Measurements from ENCODE around the gene TNS2. TPM values are rescaled to one million over a fixed set of nuclear protein-coding genes. Genes with fewer than 3 reads are reported as not detected.

Gene TNS2
- total RNA-seq, 2 donors from 2014 or later = 1.5 to 2.6 TPM

DNA sequence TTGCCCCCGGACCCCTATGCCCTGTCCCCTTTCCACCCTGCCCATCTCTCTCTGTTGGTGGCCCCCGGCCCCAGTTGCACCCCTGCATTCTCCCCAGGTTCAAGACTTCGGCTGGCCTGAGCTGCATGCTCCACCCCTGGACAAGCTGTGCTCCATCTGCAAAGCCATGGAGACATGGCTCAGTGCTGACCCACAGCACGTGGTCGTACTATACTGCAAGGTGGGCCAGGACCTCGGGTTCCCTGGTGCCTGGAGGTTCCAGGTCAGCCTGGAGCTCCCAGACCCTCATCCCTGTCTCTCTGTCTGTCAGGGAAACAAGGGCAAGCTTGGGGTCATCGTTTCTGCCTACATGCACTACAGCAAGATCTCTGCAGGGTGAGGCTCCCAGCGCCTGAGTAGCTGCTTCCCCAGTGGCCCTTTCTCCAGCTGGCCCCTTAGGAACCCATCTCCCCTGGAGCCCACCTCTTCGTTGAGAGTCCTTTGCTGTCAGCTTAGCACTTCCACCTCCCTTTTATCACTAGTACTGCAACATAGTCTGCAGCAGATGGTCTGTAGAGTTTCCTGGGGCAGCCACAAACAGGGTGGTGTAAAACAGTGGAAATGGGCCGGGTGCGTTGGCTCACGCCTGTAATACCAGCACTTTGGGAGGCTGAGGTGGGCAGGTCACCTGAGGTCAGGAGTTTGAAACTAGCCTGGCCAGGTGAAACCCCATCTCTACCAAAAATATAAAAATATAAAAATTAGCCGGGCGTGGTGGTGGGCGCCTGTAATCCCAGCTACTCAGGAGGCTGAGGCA is 5.8 kb downstream of the TNS2 start:
- Mint-ChIP-seq H3K9me3 (no peaks in the 10 kb centered on the region), H3K4me1 (ENCODE audit: low read depth) (peaks cover 16% of the 10 kb centered on the region), H3K36me3 (ENCODE audit: insufficient read depth in 2 of 2) (no peaks in the 10 kb centered on the region), H3K4me3 (peak overlapping the region; percentile 7 to 19), H3K27me3 (ENCODE audit: low read depth) (no peaks in the 10 kb centered on the region), H3K27ac (no peak overlapping the region)
- ATAC-seq (replicated peaks in 1 of 2) = no peak
- DNase-seq = no peak

DNA sequence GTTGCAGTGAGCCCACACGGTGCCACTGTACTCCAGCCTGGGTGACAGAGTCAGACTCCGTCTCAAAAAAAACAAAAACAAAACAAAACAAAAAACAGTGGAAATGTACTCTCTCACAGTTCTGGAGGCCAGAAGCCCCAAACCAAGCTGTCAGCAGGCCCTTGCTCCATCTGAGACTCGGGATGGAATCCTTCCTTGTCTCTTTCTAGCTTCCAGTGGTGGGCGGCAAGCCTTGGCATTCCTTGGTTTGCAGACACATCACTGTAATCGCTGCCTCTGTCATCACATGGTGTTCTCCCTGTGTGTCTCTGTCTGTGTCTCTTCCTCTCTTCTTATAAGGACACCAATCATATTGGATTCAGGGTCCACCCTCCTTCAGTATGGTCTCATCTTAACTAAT is 6.4 kb downstream of the TNS2 start:
- Mint-ChIP-seq H3K27ac (no peak overlapping the region), H3K4me1 (ENCODE audit: low read depth) (peaks cover 13% of the 10 kb centered on the region), H3K27me3 (ENCODE audit: low read depth) (no peaks in the 10 kb centered on the region), H3K36me3 (ENCODE audit: insufficient read depth in 2 of 2) (no peaks in the 10 kb centered on the region), H3K4me3 (no peak overlapping the region), H3K9me3 (no peaks in the 10 kb centered on the region)
- ATAC-seq (replicated peaks in 1 of 2) = no peak
- no peak for DNase-seq

GRCh38 chr12:53056901-53057300 is 7.0 kb downstream of the TNS2 start:
- peaks cover 12% of the 10 kb centered on the region for H3K4me1 Mint-ChIP-seq (ENCODE audit: low read depth)
- no peak overlapping the region for H3K4me3 Mint-ChIP-seq
- no peaks in the 10 kb centered on the region for H3K27me3 Mint-ChIP-seq (ENCODE audit: low read depth)
- no peak for DNase-seq
- no peak overlapping the region for H3K27ac Mint-ChIP-seq
- no peaks in the 10 kb centered on the region for H3K9me3 Mint-ChIP-seq
- ATAC-seq (replicated peaks in 1 of 2) = no peak
- no peaks in the 10 kb centered on the region for H3K36me3 Mint-ChIP-seq (ENCODE audit: insufficient read depth in 2 of 2)

GRCh38 chr12:53057816-53058500 is 8.1 kb downstream of the TNS2 start:
- Mint-ChIP-seq H3K27ac (no peak overlapping the region), H3K9me3 (no peaks in the 10 kb centered on the region), H3K27me3 (ENCODE audit: low read depth) (no peaks in the 10 kb centered on the region), H3K36me3 (ENCODE audit: insufficient read depth in 2 of 2) (no peaks in the 10 kb centered on the region), H3K4me3 (no peak overlapping the region), H3K4me1 (ENCODE audit: low read depth) (peaks cover 12% of the 10 kb centered on the region)
- ATAC-seq (replicated peaks in 1 of 2) = no peak
- DNase-seq = no peak

- H3K4me1 Mint-ChIP-seq (ENCODE audit: low read depth) = peaks cover 6% of the 10 kb centered on the region
- H3K9me3 Mint-ChIP-seq = no peaks in the 10 kb centered on the region
- H3K4me3 Mint-ChIP-seq = no peak overlapping the region
- DNase-seq (no peak), ATAC-seq (replicated peaks in 1 of 2) (no peak)
- H3K27ac Mint-ChIP-seq = no peak overlapping the region
- H3K27me3 Mint-ChIP-seq (ENCODE audit: low read depth) = no peaks in the 10 kb centered on the region
- no peaks in the 10 kb centered on the region for H3K36me3 Mint-ChIP-seq (ENCODE audit: insufficient read depth in 2 of 2)
Observed at GRCh38 chr12:53058674-53059433, 9.0 kb downstream of the TNS2 start.

DNA sequence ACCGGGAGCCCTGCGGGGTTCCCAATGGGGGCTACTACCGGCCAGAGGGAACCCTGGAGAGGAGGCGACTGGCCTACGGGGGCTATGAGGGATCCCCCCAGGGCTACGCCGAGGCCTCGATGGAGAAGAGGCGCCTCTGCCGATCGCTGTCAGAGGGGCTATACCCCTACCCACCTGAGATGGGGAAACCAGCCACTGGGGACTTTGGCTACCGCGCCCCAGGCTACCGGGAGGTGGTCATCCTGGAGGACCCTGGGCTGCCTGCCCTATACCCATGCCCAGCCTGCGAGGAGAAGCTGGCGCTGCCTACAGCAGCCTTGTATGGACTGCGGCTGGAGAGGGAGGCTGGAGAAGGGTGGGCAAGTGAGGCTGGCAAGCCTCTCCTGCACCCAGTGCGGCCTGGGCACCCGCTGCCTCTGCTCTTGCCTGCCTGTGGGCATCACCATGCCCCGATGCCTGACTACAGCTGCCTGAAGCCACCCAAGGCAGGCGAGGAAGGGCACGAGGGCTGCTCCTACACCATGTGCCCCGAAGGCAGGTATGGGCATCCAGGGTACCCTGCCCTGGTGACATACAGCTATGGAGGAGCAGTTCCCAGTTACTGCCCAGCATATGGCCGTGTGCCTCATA is 9.7 kb downstream of the TNS2 start:
- Mint-ChIP-seq H3K4me1 (ENCODE audit: low read depth) (no peaks in the 10 kb centered on the region), H3K36me3 (ENCODE audit: insufficient read depth in 2 of 2) (no peaks in the 10 kb centered on the region), H3K9me3 (no peaks in the 10 kb centered on the region), H3K27me3 (ENCODE audit: low read depth) (no peaks in the 10 kb centered on the region), H3K27ac (no peak overlapping the region), H3K4me3 (no peak overlapping the region)
- no peak for ATAC-seq (replicated peaks in 1 of 2)
- DNase-seq = no peak

DNA sequence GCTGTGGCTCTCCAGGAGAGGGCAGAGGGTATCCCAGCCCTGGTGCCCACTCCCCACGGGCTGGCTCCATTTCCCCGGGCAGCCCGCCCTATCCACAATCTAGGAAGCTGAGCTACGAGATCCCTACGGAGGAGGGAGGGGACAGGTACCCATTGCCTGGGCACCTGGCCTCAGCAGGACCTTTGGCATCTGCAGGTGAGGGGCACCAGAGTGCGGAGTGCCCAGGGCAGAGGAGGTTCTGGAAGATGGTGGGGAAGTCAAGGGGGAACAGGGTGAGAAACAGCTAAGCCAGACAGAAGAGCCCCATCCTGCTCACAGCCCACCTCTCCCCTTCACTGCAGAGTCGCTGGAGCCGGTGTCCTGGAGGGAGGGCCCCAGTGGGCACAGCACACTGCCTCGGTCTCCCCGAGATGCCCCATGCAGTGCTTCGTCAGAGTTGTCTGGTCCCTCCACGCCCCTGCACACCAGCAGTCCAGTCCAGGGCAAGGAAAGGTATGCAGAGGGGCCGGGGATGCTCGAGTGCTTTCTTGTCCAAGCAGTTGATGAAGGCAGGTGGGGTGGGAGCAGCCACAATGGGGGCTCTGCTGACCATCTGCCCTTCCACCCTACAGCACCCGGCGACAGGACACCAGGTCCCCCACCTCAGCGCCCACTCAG is 10.3 kb downstream of the TNS2 start:
- Mint-ChIP-seq H3K9me3 (no peaks in the 10 kb centered on the region), H3K4me3 (no peak overlapping the region), H3K4me1 (ENCODE audit: low read depth) (peaks cover 3% of the 10 kb centered on the region), H3K36me3 (ENCODE audit: insufficient read depth in 2 of 2) (peaks cover 0 to 2% of the 10 kb centered on the region in 2 donors), H3K27ac (no peak overlapping the region), H3K27me3 (ENCODE audit: low read depth) (no peaks in the 10 kb centered on the region)
- DNase-seq = no peak
- no peak for ATAC-seq (replicated peaks in 1 of 2)

DNA sequence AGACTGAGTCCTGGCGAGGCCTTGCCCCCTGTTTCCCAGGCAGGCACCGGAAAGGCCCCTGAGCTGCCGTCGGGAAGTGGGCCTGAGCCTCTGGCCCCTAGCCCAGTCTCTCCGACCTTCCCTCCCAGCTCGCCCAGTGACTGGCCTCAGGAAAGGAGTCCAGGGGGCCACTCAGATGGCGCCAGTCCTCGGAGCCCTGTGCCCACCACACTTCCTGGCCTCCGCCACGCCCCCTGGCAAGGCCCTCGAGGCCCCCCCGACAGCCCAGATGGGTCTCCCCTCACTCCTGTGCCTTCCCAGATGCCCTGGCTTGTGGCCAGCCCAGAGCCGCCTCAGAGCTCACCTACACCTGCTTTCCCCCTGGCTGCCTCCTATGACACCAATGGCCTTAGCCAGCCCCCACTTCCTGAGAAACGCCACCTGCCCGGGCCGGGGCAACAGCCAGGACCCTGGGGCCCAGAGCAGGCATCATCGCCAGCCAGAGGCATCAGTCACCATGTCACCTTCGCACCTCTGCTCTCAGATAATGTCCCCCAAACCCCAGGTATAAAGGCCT is 10.9 kb downstream of the TNS2 start:
- Mint-ChIP-seq H3K27ac (no peak overlapping the region), H3K27me3 (ENCODE audit: low read depth) (no peaks in the 10 kb centered on the region), H3K36me3 (ENCODE audit: insufficient read depth in 2 of 2) (peaks cover 0 to 5% of the 10 kb centered on the region in 2 donors), H3K9me3 (no peaks in the 10 kb centered on the region), H3K4me3 (no peak overlapping the region), H3K4me1 (ENCODE audit: low read depth) (peaks cover 6% of the 10 kb centered on the region)
- ATAC-seq (replicated peaks in 1 of 2) (no peak), DNase-seq (no peak)

DNA sequence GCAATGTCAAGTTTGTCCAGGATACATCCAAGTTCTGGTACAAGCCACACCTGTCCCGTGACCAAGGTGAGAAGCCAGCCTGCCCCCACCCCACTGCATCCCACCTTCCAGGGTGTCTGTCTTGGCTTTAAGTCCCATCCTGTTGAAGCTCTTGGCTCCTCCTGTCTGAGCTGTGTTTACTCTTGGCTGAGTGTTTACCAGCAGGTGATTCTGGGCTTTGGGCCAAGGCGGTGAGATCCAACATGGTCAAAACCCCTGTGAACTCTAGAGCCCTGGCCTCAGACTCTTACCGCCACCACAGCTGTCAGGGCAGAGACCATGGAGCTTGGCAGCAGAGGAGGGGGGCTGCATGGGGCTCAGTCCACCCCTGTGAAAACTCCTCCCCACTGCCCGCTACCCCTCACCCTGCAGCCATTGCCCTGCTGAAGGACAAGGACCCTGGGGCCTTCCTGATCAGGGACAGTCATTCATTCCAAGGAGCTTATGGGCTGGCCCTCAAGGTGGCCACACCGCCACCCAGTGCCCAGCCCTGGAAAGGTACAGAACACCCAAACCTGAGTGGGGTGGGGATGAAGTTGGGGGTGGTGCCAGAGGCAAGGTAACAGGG is 11.6 kb downstream of the TNS2 start:
- ATAC-seq (replicated peaks in 1 of 2) = no peak
- H3K36me3 Mint-ChIP-seq (ENCODE audit: insufficient read depth in 2 of 2) = peaks cover 0 to 8% of the 10 kb centered on the region in 2 donors
- H3K4me3 Mint-ChIP-seq = no peak overlapping the region
- no peak overlapping the region for H3K27ac Mint-ChIP-seq
- H3K4me1 Mint-ChIP-seq (ENCODE audit: low read depth) = peaks cover 13% of the 10 kb centered on the region
- H3K9me3 Mint-ChIP-seq = no peaks in the 10 kb centered on the region
- no peaks in the 10 kb centered on the region for H3K27me3 Mint-ChIP-seq (ENCODE audit: low read depth)
- DNase-seq = no peak

- no peak overlapping the region for H3K4me3 Mint-ChIP-seq
- H3K4me1 Mint-ChIP-seq (ENCODE audit: low read depth) = peaks cover 21% of the 10 kb centered on the region
- H3K27ac Mint-ChIP-seq = no peak overlapping the region
- peaks cover 0 to 8% of the 10 kb centered on the region in 2 donors for H3K36me3 Mint-ChIP-seq (ENCODE audit: insufficient read depth in 2 of 2)
- H3K9me3 Mint-ChIP-seq = no peaks in the 10 kb centered on the region
- DNase-seq (no peak), ATAC-seq (replicated peaks in 1 of 2) (no peak)
- no peaks in the 10 kb centered on the region for H3K27me3 Mint-ChIP-seq (ENCODE audit: low read depth)
Observed at GRCh38 chr12:53062011-53062961, 12.4 kb downstream of the TNS2 start.

- Mint-ChIP-seq H3K36me3 (ENCODE audit: insufficient read depth in 2 of 2) (peaks cover 0 to 8% of the 10 kb centered on the region in 2 donors), H3K27me3 (ENCODE audit: low read depth) (no peaks in the 10 kb centered on the region), H3K4me3 (no peak overlapping the region), H3K4me1 (ENCODE audit: low read depth) (peaks cover 21% of the 10 kb centered on the region), H3K9me3 (no peaks in the 10 kb centered on the region), H3K27ac (no peak overlapping the region)
- ATAC-seq (replicated peaks in 1 of 2) (no peak), DNase-seq (no peak)
Observed at GRCh38 chr12:53062977-53063707, 13.3 kb downstream of the TNS2 start.

Data from activated T-cell treated with anti-CD3 and anti-CD28 coated beads, Interleukin-2, amount 50 U/mL, for 72 hours (primary cell).